HT1080 (cell line): ENCODE data around the gene CHST5. TPM values are rescaled to one million over a fixed set of nuclear protein-coding genes. Genes with fewer than 3 reads are reported as not detected.
"Not testable (repeated sequence)": the region's sequence is repeated elsewhere in the genome, so short reads cannot be mapped to it uniquely, and the experiment has no call there.

Experiments
- DNase-seq: peaks from one replicate; pipeline ENCODE4 v3.0.0-alpha.2; 2015; ENCODE audit warnings: low read depth
- total RNA-seq: library from RNA; depleted of rRNA; stranded (reverse); fragments of >200 nt; shearing (Covaris generic); gene quantifications from 2 replicates; pipeline ENCODE4 v1.2.3, GENCODE V29; 2014

Gene CHST5
- total RNA-seq, 1 experiment from 2014 or later = not detected

DNA sequence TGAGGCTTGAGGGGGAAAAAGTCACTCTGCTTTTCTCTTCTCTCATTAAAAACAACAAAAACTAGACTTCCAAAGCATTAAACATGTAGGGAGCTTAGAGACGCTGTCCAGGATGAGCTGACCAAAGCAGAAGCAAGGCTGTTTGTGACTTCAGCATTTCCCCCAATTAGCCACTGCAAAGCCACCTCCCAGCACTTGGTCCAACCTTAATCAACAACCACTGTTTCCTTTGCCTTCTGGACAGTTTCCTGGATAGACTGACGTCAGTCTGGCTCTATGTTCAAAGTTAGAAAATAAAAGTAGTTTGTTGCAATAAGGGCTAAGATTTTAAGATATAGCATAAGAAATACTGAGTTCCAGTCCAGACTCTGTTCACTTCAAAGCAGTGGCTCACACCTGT, 17.0 kb upstream of the CHST5 start:
- no peak for DNase-seq

DNA sequence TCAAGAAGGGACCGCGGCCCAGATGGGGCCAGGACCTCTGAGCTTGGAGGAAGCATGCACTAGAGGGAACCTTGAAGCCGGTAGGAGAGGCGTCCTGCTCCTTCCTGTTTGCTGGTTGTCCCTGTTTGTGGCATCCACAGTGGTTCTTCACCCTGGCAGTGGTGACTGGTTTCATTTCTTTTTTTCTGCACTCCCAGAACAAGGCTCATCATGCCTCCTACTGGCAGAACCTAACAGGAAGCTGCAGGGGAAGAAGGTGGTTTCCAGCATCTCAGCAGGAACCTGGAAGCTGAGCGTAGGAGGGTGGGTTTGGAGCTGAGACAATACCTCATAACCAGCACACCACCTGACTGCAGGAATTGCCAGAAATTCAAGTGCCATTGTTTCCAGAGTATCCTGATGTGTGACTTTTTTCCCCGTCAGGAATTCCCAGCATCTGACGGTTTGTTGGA, 14.3 kb upstream of the CHST5 start:
- DNase-seq = peak; percentile 69

DNA sequence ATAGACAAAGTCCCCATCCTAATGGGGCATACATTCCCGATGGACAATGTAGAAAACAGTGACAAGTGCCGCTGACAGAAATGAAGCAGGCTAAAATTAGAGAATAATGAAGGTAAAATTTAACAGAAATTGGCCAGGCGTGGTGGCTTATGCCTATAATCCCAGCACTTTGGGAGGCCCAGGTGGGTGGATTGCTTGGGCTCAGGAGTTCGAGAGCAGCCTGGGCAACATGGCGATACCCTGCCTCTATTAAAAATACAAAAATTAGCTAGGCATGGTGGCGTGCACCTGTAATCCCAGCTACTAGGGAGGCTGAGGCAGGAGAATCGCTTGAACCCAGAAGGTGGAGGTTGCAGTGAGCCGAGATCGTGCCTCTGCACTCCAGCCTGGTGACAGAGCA, 12.5 kb upstream of the CHST5 start:
- not testable (repeated sequence) for DNase-seq

DNA sequence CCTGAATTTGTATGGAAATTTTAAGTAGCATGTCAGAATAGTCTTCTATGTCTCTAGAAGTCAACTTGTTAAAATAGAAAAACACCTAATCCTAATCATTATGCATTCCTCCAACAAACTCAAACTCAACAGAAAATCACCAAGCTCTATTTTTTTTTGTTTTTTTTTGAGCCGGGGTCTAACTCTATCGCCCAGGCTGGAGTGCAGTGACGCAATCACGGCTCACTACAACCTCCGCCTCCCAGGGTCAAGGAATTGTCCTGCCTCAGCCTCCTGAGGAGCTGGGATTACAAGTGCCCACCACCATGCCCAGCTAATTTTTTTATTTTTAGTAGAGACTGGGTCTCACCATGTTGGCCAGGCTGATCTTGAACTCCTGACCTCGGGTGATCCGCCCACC, 10.4 kb upstream of the CHST5 start:
- no peak for DNase-seq

DNA sequence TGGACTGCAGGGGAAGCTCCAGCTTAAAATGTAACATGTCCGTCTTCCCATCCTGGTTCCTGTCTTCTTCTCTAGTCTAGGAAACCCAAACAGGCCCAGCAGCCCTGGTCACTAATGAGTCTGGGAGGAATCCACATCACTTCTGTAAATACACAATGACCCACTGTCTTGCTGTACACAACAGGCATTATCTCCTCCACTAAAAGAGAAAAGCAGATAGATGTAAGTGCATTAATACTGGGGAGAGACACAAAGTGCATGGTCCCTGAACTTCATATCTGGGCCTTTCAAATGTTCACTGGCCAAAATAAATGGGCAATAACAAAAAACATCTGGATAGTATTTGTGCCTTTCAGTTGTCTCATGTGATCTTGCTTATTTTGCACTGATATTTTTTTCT, 10.0 kb upstream of the CHST5 start:
- not testable (repeated sequence) for DNase-seq

DNA sequence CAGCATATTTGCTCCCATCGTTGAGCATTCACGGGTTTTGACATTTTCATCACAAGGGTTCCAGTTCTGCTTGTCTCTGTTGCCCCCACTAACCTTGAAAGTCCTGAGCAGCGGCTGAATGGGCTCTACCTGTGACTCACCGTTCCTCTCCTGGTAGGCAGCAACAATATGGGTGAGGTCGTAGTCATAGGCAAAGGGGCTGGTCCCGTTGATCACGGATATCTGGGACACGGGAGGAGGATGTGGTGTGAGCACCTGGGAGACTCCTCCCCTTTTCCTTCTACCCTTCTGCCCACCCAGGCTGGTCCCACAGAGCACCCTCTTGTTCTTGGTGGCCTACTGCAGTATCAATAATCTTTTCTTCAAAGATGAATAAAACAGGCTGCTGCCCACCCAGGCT, 6.6 kb upstream of the CHST5 start:
- DNase-seq = not testable (repeated sequence)

DNA sequence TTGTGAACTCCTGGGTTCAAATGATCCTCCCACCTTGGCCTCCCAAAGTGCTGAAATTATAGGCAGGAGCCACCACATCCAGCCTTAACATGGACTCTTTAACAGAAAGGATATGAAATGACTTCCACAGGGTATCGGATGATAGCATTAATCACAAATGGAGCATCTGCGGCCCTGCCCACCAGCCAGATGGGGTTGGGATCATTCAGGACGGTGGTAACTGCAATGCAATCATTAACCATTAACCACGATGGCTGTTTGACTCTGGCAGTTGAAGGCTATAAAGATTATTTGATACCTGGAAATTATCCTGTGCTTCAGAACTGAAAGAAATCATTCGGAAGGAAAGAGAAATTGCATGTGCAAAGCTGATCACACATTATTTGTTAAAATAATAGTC, 5.3 kb upstream of the CHST5 start:
- DNase-seq = no peak

DNA sequence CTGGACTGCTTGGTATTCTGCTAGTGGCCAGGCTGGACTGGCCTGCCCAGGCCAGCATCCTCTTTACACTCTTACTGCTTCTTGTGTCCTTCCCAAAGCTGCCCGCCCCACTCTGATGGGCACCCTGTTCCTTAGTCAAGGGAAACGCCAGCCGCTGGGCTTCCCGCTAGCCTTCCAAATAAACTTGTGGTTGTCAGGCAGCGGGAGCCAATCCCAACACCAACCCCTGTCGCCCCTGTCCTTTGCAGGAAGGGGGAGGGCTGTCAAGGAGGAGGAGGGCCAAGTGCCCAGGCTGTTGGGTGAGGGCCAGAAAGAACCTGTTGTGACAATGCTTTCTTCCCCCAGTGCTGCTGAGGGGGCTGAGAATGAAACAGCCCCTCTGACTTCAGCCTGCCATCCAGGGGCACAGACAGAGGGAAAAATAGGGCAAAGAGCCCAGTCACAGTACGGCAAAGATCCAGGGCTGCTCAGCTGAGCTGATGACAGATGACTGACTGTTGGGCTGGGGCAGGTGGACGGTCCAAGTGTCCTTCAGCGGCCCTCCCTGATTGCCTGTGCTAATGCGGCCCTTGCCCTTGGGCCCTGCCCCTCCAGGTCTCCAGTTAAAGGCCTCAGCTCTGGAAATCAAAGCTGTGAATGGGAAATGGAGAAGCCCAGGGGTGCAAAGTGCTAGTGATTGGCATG, 3.1 kb upstream of the CHST5 start:
- not testable (repeated sequence) for DNase-seq

DNA sequence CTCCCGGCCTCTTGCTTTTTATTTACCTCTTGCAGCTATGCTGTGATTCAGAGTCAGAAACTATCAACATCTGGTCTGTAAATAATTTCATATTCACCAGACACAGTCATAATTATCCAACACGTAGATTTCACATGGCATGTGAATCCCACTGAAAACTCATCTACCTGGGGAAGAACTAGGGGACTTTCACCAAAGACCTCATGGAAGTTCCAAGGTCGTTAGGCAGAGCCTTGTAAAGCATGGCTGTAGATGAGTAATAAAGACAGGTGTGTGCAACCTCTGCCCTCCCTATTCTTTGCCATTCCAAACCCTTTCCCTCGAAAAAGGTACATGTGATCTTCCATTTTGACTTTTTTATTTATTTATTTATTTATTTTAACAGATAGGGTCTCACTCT, 1.9 kb upstream of the CHST5 start:
- DNase-seq = no peak

DNA sequence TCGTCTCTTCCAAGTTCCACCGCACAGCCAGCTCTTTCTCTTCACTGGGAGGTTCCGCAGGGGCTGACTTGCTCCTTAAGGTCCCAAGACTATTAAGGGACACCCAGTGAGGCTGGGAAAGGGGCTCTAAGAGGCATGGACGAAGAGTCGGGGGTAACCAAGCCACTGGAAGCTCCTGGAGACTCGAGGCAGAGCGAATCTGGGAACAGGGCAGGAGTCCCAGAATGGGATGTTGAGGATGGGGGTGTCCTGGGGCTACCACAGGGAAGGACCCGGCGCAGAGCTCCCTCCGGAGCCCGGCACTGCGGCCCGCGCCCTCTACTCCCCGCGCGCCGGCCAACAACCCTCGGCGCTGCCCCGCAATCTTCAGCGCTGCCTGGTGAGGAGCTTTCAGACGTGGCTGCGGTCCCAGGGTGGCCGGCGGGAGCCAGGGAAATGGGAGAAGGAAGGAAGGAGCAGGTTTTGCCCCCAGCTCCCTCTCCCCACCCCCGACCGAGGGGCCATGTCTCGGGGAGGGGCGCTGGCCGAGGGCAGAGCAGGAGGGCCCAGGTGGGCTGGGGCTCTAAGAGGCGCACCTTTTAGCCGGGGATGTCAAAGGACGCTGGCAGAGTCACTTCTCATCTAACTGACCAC, 581 bp downstream of the CHST5 start:
- DNase-seq = no peak

DNA sequence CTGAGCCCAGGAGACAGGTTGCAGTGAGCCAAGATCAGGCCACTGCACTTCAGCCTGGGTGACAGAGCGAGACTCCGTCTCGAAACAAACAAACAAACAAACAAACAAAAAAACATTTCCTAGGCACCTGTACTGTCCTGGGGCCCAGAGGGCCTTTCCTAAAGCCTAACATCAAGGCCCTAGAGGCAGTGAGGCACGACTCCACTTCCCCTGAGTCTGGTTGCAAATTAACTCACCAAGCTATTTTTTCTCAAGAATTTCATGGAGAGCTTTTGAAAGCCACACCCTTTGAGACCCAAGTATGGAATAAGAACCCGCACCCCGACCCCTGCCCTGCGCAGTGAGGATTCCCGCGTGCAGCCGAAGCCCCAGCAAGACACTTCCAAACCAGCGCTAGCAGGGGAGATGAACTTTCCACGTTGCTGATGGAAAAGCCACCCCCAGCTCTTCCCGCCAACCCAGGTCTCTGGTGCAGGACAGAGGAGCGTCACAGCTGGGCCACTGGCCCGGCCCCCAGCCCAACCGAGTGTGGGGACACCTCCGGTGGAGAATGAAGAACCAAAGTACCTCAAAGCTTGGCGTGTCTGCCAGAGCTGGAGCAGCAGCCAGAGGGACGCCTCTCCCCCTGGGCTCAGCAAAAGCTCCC, 1.2 kb downstream of the CHST5 start:
- DNase-seq = no peak

DNA sequence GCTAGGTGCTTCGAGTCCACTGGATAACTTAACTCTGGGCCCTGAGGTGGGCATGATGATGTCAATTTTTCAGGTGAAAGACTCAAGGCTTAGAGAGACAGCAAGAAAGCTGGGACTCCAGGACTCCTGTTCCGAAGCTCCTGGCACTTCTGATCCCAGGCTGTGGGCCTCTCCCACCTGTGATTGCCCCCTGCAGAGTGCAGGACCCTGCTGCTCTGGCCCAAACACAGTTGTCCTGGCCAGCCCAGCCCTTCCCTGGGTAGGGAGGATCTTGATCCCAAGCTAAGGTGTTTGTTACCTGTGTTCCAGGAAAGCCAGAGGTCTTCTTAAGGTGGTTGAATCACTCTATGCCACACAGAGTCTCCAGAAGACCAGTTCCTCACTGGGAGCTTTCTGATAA, 3.1 kb downstream of the CHST5 start:
- no peak for DNase-seq

DNA sequence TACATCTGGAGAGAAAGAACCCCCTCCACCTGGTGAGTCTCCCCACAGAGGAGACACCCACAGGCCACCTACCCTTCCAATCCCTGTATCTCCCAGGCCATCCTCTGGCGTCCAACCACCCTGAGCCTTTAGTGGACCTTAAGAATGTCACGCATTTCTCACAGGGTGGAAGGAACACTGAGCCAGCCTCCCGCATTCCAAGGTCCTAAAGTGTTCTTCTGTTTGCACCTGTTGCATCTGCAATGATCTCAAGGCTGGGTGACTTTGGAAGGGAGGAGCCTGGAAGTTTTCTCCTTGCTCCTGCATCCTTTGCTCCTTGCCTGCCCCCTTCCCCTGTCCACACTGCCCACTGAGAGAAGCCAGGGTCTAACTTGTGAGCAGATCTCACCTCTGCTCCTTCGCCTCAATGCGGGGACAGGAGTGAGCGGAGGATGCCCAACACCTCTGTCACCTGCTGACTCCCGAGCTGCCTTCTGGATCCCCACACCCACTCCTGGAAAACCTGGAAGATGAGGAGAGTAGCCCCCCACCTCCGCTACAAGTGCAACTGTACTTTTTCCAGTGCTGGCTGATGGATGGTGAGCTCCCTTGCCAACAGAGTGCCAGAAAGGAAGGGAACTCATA, 3.7 kb downstream of the CHST5 start:
- DNase-seq = no peak

DNA sequence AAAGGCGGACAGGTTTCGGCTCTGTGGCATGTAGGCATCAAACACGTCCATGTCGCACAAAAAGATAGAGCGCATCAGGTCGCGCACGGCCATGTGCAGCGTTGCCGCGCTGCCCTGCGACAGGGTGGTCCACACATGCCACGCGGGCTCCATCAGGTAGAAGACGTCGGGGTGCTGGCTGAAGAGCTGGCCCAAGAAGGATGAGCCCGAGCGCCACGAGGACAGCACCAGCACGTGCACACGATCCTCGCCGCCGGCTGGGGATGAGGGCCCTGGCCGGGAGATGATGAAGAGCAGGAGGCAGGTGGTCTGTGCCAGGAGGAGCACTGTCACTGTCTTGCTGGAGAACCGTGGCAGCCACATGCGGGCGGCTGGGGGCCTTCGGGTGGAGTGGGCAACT, 5.9 kb downstream of the CHST5 start:
- no peak for DNase-seq

DNA sequence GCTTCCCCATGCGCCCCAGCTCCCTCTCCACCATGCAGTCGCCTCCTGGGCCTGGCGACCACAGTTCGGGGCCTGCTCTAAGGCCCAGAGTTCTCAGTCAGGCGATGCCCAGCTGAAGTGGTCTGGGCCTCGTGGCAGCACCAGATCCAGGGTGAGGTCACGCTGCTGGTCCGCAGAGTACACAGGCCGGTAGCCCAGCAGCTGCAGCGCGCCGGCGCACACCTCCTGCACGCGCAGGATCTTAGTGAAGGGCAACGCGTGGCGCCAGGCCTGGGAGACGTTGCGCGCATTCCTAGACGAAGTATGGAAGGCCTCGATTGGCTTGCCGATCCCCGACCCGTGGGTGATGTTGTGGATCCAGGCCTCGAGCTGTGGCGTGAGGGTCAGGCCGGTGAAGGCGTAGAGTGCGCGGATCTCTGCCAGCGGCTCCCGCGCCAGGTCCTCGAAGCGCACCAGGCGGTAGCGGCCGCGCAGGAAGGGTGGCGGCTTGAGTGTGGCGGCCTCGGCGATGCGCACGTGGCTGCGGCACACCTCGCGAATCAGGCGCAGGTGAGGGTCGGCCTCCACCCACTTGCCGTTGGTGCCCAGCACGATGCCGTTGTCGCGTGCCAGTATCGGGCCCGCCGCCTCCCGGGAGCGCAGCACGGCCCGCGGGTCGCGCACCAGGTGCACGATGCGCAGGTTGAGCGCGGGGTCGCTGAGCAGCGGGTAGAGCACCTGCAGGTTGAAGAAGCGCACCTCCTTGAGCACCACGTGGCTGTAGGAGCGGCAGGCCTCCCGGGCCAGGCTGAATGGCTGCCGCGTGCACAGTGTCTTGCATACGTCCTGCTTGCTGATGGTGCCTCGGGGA, 6.6 kb downstream of the CHST5 start:
- DNase-seq = no peak

DNA sequence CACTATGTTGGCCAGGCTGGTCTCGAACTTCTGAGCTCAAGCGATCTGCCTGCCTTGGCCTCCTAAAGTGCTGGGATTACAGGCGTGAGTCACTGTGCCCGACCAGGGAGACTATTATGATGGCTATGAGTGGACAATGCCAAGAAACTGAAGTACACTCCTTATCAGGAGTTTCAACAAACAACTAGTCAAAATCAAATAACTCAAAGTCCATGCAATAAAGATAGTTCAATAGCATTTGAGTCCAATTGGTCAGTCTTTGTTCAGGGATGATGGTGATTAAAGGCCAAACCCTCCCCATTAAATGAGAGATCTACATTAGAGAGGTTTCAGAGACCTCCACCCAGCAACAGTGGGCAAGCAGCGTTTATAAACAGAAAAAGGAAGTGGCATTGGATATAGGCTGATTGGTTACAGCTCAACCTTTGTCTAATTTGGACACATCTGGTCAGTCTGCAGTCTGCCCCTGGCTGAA, 8.0 kb downstream of the CHST5 start:
- DNase-seq = no peak

DNA sequence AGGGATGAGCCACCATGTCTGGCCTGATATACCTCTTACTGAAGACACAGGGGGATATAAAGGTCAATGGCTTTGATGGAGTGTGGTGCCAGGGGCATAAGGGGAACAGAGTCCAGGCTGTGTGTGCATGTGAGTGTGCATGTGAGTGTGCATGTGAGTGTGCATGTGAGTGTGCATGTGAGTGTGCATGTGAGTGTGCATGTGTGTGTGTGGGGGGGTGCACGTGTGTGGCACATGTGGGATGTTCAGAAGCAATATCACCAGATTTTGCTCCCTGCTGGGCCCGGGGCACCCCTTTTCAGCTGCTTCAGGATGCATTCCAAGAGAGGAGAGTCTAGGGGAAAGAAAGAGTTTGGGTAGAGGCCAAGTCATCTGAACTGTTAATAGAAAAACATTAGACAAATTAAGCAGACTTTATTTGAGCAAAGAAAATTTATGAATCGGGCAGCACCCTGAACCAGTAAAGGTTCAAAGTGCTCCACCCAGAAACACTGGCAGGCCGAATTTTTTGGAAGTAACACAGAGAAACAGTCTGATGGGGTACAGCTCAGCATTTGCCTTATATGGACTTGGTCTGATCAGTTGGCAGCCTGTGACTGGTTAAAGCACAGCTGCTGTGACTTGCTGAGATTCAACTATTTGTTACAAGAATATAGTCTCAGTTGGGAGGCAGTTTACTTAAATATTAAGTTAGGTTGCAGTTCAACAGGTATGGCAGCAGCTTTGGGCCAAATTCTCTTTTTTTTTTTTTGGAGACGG, 9.7 kb downstream of the CHST5 start:
- no peak for DNase-seq

DNA sequence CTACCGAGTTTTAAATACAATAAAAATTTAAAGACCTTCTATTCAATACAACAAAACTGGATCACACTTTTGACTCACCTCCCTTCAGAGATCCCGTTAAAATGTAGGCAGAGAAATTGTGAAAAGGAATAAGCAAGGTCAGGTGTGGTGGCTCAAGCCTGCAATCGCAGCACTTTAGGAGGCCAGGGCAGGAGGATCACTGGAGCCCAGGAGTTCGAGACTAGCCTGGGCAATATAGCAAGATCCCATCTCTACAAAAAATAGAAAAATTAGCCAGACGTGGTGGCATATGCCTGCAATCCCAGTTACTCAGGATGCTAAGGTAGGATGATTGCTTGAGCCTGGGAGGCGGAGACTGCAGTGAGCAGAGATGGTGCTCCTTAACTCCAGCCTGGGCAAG, 16.7 kb downstream of the CHST5 start:
- DNase-seq = no peak

DNA sequence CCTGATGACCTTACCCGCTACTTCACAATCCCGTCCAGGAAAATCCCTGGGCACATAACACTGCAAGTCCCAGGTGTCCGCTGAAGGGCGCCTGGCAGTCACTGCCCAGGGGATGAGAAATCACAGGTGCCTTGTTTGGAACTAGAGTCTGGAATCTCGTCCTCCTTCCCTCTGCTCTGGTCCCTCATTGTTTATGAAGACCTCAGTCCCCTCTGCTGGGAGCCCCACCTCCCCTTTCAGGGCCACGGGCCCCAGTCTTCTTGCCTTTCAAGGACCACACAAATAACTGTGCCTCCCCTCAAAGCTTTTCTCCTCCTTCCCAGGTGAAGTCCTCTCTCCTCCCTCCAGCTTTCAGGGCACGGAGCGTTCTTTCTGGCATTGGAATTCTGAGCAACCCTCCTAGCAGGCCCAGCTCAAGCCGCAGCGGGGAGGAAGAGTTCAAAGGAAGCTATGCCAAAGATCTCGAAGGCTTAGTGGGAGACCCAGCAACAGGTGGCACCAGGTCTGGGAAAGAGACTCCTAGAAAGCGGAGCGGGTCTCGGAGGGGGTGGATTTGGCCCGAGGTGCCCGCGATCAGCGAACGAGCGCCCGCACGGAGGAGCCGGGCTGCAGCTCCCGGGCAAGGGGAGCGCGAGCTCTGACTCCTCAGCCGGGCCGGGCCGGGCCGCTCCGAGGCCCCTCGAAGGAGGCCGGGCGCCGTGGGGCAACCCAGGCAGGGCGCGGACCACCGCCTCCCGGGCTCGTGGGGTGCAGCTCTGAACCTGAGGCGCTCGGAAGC, 19.5 kb downstream of the CHST5 start:
- DNase-seq = peak; percentile 6

DNA sequence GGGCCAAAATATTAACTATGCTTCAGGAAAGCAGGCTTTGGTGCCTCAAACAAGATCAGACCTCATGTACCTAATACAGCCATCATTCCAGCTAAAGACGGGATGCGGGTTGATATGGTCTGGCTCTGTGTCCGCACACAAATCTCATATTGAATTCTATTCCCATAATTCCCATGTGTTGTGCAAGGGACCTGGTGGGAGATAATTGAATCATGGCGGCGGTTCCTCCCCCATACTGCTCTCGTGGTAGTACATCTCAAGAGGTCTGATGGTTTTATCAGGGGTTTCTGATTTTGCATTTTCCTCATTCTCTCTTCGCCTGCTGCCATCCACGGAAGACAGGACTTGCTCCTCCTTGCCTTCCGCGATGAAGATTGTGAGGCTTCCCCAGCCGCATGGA, 21.6 kb downstream of the CHST5 start:
- DNase-seq = no peak
